ENCODE measurements around the gene FCHO2. TPM values are rescaled to one million over a fixed set of nuclear protein-coding genes. Genes with fewer than 3 reads are reported as not detected.

The FCHO2 gene
- total RNA-seq, 1 experiment from 2014 or later, result 8.2 TPM

GRCh38 chr5:73135429-73136054, 179.7 kb downstream of the FCHO2 start:
- DNase-seq (ENCODE audit: low read depth), result peak; percentile 47

- DNase-seq (ENCODE audit: low read depth), result no peak
These were observed 180.3 kb downstream of the FCHO2 start for GRCh38 chr5:73136055-73136562.

- DNase-seq (ENCODE audit: low read depth), result no peak
These were observed 182.0 kb downstream of the FCHO2 start for GRCh38 chr5:73137563-73138530.

- no peak for DNase-seq (ENCODE audit: low read depth)
These were observed 183.6 kb downstream of the FCHO2 start for GRCh38 chr5:73139485-73139884.

Other genes starting within 250 kb of the FCHO2 start
- gene TNPO1, start 139.4 kb upstream of the FCHO2 start, total RNA-seq (2014; rRNA removed; shearing (Covaris generic)), result 319 and 500 TPM in 2 replicates
- 1.5 and 4.6 TPM in 2 replicates for gene TMEM171, start 164.5 kb downstream of the FCHO2 start, total RNA-seq (2014; rRNA removed; shearing (Covaris generic))
- gene TMEM174, start 217.2 kb downstream of the FCHO2 start, total RNA-seq (2014; rRNA removed; shearing (Covaris generic)), result not detected in 2 replicates